Measurements from ENCODE around the gene CSAG2.
"Not testable (repeated sequence)": the region's sequence is repeated elsewhere in the genome, so short reads cannot be mapped to it uniquely, and the experiment has no call there.

Gene CSAG2

DNA sequence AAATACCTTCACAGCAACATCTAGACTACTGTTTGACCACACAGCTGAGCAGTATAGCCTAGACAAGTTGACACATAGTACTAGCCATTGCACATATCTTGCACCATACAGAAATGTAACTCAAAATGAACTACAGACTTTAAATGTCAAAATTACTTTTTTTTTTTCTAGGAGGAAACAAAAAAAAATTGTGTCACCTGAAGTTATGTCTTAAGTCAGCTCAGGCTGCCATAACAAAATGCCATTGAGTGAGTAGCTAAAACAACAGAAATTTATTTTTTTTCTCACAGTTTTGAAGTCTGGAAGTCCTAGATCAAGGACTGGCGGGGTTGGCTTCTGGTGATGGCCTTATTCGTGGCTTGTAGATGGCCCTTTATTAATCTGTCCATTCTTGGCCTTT lies at the start of gene CSAG2:
CSAG2 (minus strand) TSS at position 101 of the 400 bp plus-strand sequence. CDS start 161 bp downstream, outside the sequence.
- DNase-seq = not testable (repeated sequence)

DNA sequence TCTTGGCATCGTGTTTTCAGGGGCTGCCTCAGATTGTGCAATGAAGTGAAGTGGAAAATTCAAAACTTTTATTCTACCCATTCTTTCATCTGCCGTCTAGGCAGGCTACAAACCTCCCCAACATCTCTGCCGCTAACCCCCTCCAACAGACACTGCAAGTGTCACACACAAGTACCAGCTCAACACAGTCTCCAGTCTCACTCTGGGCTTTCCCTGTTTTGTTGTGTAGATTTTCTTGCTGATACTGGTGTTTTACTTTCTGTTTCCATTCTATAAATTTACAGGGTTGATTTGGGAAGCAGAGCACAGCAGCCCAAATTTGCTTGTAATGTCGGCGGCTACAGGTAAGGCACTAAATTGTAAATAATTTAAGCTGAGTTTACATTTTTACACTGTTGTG lies 45.8 kb upstream of the CSAG2 start:
- DNase-seq = not testable (repeated sequence)

GRCh38 chrX:152753686-152754650 lies 44.9 kb upstream of the CSAG2 start, which contains the start of gene MAGEA2:
Gene MAGEA2 (minus strand): TSS chrX:152753842. CDS start chrX:152751363, 2,479 bp downstream.
- not testable (repeated sequence) for DNase-seq

DNA sequence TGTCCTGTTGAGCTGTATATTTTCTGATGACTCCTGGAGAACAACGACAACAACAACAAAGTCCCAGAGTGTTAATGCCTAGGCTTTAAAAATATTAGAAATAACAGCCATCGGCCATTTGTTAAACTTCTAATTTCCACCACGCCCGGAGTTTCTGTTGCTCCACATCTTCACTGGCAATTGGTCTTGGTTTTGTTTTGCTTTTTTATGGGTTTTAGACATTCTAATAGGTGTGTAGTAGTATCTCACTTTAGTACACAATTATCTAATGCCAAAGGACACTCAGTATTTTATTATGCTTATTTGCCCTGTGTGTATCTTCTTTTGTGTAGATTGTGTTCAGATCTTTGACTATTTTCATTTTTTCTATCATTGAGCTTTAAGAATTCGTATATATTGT lies 29.5 kb upstream of the CSAG2 start:
- no peak for DNase-seq

DNA sequence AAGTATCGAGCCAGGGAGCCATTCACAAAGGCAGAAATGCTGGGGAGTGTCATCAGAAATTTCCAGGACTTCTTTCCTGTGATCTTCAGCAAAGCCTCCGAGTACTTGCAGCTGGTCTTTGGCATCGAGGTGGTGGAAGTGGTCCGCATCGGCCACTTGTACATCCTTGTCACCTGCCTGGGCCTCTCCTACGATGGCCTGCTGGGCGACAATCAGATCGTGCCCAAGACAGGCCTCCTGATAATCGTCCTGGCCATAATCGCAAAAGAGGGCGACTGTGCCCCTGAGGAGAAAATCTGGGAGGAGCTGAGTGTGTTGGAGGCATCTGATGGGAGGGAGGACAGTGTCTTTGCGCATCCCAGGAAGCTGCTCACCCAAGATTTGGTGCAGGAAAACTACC lies 27.5 kb upstream of the CSAG2 start:
- DNase-seq = not testable (repeated sequence)

GRCh38 chrX:152735860-152736511 lies 26.9 kb upstream of the CSAG2 start:
- no peak for DNase-seq

DNA sequence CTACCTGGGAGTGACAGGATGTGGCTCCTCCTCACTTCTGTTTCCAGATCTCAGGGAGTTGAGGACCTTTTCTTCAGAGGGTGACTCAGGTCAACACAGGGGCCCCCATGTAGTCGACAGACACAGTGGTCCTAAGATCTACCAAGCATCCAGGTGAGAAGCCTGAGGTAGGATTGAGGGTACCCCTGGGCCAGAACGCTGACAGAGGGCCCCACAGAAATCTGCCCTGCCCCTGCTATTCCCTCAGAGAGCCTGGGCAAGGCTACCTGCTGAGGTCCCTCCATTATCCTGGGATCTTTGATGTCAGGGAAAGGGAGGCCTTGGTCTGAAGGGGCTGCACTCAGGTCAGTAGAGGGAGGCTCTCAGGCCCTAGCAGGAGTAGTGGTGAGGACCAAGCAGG lies 26.0 kb upstream of the CSAG2 start:
- no peak for DNase-seq

DNA sequence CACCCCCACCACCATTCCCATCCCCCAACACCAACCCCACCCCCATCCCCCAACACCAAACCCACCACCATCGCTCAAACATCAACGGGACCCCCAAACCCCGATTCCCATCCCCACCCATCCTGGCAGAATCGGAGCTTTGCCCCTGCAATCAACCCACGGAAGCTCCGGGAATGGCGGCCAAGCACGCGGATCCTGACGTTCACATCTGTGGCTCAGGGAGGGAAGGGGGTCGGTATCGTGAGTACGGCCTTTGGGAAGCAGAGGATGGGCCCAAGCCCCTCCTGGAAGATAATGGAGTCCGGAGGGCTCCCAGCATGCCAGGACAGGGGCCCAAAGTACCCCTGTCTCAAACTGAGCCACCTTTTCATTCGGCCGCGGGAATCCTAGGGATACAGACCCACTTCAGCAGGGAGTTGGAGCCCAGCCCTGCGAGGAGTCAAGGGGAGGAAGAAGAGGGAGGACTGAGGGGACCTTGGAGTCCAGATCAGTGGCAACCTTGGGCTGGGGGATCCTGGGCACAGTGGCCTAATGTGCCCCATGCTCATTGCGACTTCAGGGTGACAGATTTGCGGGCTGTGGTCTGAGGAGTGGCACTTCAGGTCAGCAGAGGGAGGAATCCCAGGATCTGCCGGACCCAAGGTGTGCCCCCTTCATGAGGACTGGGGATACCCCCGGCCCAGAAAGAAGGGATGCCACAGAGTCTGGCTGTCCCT lies 25.2 kb upstream of the CSAG2 start:
- not testable (repeated sequence) for DNase-seq

GRCh38 chrX:152733261-152733975 lies 24.3 kb upstream of the CSAG2 start, which contains the start of the genes CSAG1 and MAGEA12:
Gene CSAG1 (minus strand): TSS chrX:152733721. CDS start chrX:152732460, 1,261 bp downstream.
Gene MAGEA12 (plus strand): TSS chrX:152733757. CDS start chrX:152736162, 2,405 bp downstream.
- DNase-seq = no peak

GRCh38 chrX:152725409-152725808 lies 16.3 kb upstream of the CSAG2 start:
- DNase-seq = no peak

DNA sequence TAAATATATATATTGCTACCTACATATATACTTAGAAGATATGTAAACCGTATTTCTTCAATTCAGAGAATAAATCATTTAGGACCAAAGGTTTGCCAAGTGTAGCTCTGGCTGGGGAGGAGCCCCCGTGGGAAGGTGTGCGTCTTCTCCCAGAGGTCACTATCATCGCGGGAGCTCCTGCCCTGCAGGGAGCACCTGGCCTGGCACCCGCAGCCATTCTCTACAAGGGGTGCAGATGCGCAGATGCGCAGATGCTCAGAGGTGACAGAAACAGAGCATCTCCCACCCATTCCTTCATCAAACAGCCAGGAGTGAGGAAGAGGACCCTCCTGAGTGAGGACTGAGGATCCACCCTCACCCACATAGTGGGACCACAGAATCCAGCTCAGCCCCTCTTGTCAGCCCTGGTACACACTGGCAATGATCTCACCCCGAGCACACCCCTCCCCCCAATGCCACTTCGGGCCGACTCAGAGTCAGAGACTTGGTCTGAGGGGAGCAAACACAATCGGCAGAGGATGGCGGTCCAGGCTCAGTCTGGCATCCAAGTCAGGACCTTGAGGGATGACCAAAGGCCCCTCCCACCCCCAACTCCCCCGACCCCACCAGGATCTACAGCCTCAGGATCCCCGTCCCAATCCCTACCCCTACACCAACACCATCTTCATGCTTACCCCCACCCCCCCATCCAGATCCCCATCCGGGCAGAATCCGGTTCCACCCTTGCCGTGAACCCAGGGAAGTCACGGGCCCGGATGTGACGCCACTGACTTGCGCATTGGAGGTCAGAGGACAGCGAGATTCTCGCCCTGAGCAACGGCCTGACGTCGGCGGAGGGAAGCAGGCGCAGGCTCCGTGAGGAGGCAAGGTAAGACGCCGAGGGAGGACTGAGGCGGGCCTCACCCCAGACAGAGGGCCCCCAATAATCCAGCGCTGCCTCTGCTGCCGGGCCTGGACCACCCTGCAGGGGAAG lies 5.0 kb upstream of the CSAG2 start, which contains the start of gene MAGEA2B:
MAGEA2B (plus strand) TSS at position 814 of the 973 bp plus-strand sequence. CDS start 2,479 bp downstream, outside the sequence.
- not testable (repeated sequence) for DNase-seq

DNA sequence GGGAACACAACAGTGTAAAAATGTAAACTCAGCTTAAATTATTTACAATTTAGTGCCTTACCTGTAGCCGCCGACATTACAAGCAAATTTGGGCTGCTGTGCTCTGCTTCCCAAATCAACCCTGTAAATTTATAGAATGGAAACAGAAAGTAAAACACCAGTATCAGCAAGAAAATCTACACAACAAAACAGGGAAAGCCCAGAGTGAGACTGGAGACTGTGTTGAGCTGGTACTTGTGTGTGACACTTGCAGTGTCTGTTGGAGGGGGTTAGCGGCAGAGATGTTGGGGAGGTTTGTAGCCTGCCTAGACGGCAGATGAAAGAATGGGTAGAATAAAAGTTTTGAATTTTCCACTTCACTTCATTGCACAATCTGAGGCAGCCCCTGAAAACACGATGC lies 4.1 kb upstream of the CSAG2 start:
- DNase-seq = not testable (repeated sequence)

GRCh38 chrX:152706500-152706899 lies 2.6 kb downstream of the CSAG2 start:
- DNase-seq = not testable (repeated sequence)

DNA sequence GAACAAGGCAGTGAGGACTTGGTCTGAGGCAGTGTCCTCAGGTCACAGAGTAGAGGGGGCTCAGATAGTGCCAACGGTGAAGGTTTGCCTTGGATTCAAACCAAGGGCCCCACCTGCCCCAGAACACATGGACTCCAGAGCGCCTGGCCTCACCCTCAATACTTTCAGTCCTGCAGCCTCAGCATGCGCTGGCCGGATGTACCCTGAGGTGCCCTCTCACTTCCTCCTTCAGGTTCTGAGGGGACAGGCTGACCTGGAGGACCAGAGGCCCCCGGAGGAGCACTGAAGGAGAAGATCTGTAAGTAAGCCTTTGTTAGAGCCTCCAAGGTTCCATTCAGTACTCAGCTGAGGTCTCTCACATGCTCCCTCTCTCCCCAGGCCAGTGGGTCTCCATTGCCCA lies 8.7 kb downstream of the CSAG2 start:
- not testable (repeated sequence) for DNase-seq

- DNase-seq = not testable (repeated sequence)
These were observed 10.8 kb downstream of the CSAG2 start, which contains the start of gene MAGEA3 for GRCh38 chrX:152697952-152698931. Gene MAGEA3 (plus strand): TSS chrX:152698794. CDS start chrX:152700833, 2,039 bp downstream.

GRCh38 chrX:152681012-152681411 lies 28.1 kb downstream of the CSAG2 start:
- not testable (repeated sequence) for DNase-seq

DNA sequence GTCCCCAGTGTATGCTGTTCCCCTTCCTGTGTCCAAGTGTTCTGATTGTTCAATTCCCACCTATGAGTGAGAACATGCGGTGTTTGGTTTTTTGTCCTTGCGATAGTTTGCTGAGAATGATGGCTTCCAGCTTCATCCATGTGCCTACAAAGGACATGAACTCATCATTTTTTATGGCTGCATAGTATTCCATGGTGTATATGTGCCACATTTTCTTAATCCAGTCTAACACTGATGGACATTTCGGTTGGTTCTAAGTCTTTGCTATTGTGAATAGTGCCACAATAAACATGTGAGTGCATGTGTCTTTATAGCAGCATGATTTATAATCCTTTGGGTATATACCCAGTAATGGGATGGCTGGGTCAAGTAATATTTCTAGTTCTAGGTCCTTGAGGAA lies 34.4 kb downstream of the CSAG2 start:
- DNase-seq = not testable (repeated sequence)

- no peak for DNase-seq
These were observed 34.9 kb downstream of the CSAG2 start for GRCh38 chrX:152674135-152674534.

DNA sequence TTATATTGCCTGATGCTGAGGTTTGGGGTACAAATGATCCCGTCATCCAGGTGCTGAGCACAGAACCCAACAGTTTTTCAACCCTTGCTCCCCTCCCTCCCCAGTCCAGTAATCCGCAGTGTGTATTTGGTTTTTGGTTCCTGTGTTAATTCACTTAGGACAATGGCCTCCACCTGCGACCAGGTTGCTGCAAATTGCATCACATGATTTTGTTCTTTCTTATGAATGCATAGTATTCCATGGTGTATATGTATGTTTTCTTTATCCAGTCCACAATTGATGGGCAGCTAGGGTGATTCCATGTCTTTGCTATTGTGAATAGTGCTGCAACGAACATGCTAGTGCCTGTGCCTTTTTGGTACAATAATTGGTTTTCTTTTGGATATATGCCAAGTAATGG lies 46.0 kb downstream of the CSAG2 start:
- no peak for DNase-seq

All from right hindlimb (tissue), 1 donor.